DMS153 (cell line): ENCODE measurements around the gene RAMACL.

Experiments used
- DNase-seq: peaks from one replicate; lab custom pipeline; 2025; lab: John Stamatoyannopoulos, UW

RAMACL gene

GRCh38 chr6:166573511-166574216 lies 12.8 kb downstream of the RAMACL start:
- DNase-seq, result no peak

- peak; percentile 18 for DNase-seq
Measured at GRCh38 chr6:166572370-166573261, 13.9 kb downstream of the RAMACL start.

- no peak for DNase-seq
Measured at GRCh38 chr6:166570929-166571713, 15.4 kb downstream of the RAMACL start.

- DNase-seq, result no peak
Measured at GRCh38 chr6:166569206-166569605, 17.3 kb downstream of the RAMACL start.

GRCh38 chr6:166567813-166568212 lies 18.7 kb downstream of the RAMACL start:
- no peak for DNase-seq

GRCh38 chr6:166567107-166567506 lies 19.4 kb downstream of the RAMACL start:
- DNase-seq, result no peak

GRCh38 chr6:166566026-166567011 lies 20.2 kb downstream of the RAMACL start:
- DNase-seq, result no peak

GRCh38 chr6:166565084-166565967 lies 21.2 kb downstream of the RAMACL start:
- DNase-seq, result no peak

- DNase-seq, result no peak
Measured at GRCh38 chr6:166563805-166564204, 22.7 kb downstream of the RAMACL start.

GRCh38 chr6:166563200-166563599 lies 23.3 kb downstream of the RAMACL start:
- no peak for DNase-seq

GRCh38 chr6:166562726-166563125 lies 23.8 kb downstream of the RAMACL start:
- DNase-seq, result no peak

- DNase-seq, result no peak
Measured at GRCh38 chr6:166561771-166562359, 24.6 kb downstream of the RAMACL start.

GRCh38 chr6:166560222-166560621 lies 26.3 kb downstream of the RAMACL start:
- DNase-seq, result no peak

GRCh38 chr6:166559662-166560061 lies 26.8 kb downstream of the RAMACL start:
- no peak for DNase-seq

- no peak for DNase-seq
Measured at GRCh38 chr6:166559211-166559610, 27.3 kb downstream of the RAMACL start.

- DNase-seq, result no peak
Measured at GRCh38 chr6:166558156-166559005, 28.1 kb downstream of the RAMACL start.

- peak; percentile 83 for DNase-seq
Measured at GRCh38 chr6:166556863-166557322, 29.6 kb downstream of the RAMACL start.

- no peak for DNase-seq
Measured at GRCh38 chr6:166556336-166556735, 30.1 kb downstream of the RAMACL start.

- no peak for DNase-seq
Measured at GRCh38 chr6:166555086-166555485, 31.4 kb downstream of the RAMACL start.
